ENCODE data around the gene GRIK3.

The GRIK3 gene

GRCh38 chr1:36855699-36856494 lies 178.4 kb downstream of the GRIK3 start:
- no peak for DNase-seq (ENCODE audit: low read depth in 2 of 2)

DNA sequence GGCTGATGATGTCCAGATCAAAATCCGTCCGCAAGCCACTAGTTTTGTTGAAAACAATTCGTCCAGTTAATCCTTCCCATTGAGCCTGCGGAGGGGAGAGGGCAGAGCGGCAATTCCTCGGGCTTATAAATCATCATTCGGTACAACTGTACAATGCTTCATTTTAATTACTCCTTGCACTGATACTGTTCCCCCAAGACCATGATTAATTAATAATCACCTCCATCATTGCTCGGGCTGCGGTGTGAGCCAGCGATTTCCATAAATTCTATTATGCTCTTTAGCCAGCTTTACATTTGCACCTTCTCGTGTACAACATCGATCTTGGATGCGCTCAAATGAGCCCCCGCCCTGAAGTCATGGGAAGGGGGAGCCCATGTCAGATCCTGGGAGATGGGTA lies 180.7 kb downstream of the GRIK3 start:
- DNase-seq (ENCODE audit: low read depth in 2 of 2) = no peak

DNA sequence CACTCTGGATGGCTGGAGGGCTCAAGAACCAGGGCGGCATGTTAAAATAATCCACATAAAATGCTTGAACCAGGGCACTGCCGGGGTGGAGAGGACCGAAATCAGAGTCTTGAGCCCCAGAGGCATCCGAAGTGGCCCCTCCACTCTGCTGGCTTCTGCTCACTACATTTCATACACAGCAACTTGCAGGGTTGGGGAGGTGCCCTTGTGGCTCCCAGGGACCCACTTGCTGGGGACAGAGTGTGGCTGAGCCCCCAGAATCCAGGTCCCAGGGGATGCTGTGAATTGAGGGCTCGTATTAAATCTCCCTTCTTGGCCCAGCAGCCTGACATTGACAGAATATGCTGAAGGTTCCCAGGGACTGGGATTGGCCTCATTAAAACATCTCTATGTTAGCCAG lies 181.7 kb downstream of the GRIK3 start:
- DNase-seq (ENCODE audit: low read depth in 2 of 2) = no peak

GRCh38 chr1:36851595-36851994 lies 182.7 kb downstream of the GRIK3 start:
- DNase-seq (ENCODE audit: low read depth in 2 of 2) = no peak

- DNase-seq (ENCODE audit: low read depth in 2 of 2) = no peak
Observed at GRCh38 chr1:36851087-36851486, 183.2 kb downstream of the GRIK3 start.

GRCh38 chr1:36849956-36850355 lies 184.4 kb downstream of the GRIK3 start:
- DNase-seq (ENCODE audit: low read depth in 2 of 2) = no peak

GRCh38 chr1:36847761-36848160 lies 186.6 kb downstream of the GRIK3 start:
- DNase-seq (ENCODE audit: low read depth in 2 of 2) = no peak

DNA sequence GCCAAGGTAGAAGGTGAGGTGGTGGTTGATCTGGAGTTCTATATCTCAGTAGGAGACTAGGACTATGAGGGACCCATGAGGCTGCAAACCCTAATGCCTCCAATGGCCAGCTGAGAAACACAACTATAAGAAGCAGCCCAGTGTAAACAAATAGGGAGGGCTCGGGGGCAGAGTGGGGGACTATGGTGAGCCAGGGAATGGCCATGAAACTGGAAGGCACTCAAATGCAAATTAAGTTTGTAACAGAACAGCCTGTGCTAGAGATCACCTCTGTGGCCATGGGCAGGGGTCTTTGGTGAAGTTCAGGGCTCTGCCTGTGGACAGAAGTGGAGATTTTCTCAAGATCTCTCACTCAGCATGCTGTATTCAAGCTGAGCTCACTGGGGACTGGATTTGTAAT lies 187.1 kb downstream of the GRIK3 start:
- no peak for DNase-seq (ENCODE audit: low read depth in 2 of 2)

- no peak for DNase-seq (ENCODE audit: low read depth in 2 of 2)
Observed at GRCh38 chr1:36846357-36846756, 188.0 kb downstream of the GRIK3 start.

DNA sequence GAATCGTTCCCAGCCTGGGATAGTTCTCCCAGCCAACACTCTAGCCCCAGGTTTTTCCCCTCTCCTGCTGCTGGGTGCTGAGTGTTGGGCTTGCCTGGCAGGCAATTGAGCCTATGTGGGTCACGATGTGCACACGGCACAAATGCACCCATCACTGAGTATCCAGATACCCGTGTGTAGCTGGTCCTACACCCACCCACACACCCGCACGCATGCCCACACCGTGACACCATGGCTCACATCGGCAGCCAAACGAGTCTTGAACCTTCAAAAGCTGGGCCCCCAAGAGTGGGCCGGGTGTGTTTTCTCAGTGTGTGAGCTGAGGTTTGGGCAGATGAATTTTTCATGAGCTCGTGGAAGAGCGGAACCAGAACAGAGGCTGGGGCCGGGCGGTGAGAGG lies 188.5 kb downstream of the GRIK3 start:
- DNase-seq (ENCODE audit: low read depth in 2 of 2) = no peak

- DNase-seq (ENCODE audit: low read depth in 2 of 2) = no peak
Observed at GRCh38 chr1:36844917-36845316, 189.4 kb downstream of the GRIK3 start.

GRCh38 chr1:36843906-36844610 lies 190.3 kb downstream of the GRIK3 start:
- no peak for DNase-seq (ENCODE audit: low read depth in 2 of 2)

DNA sequence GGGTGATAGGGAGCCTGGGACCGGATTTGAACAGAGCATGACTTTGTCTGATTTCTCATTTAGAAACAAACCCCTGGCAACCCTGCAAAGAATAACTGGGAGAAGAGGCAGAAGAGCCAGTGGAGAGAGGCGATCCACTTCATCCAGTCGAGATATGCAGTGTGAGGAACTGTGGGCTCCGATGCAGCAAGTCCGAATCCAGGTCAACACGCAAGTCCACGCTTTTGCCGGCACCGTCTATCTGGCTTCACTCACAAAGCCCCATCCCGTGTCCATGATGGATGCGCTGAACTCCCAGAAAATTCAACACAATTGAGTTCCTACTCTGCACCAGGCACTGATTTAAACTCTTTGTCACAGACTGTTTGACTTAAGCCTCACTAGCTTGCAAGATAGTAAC lies 191.3 kb downstream of the GRIK3 start:
- DNase-seq (ENCODE audit: low read depth in 2 of 2) = no peak

DNA sequence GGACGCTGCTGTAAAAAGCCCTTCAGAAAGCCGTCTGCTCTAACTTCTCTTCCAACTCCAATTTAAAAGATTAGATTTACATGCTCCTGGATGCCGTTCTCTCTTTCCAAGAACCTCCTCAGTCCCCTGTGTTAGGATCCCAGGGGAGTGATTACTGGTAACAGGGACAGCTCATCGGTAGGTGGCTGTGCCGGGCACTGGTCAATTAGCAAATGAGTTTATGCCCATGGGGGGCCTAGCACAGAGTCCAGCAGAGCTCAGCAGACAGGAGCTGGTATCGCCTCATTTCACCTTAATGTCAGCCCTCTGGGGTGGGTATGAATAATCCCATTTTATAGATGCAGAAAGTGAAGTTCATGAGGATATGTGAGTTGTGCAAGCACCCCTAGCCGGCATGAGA lies 191.9 kb downstream of the GRIK3 start:
- no peak for DNase-seq (ENCODE audit: low read depth in 2 of 2)

- DNase-seq (ENCODE audit: low read depth in 2 of 2) = no peak
Observed at GRCh38 chr1:36839485-36839884, 194.8 kb downstream of the GRIK3 start.

- DNase-seq (ENCODE audit: low read depth in 2 of 2) = no peak
Observed at GRCh38 chr1:36838888-36839287, 195.4 kb downstream of the GRIK3 start.

- DNase-seq (ENCODE audit: low read depth in 2 of 2) = no peak
Observed at GRCh38 chr1:36836916-36837315, 197.4 kb downstream of the GRIK3 start.

DNA sequence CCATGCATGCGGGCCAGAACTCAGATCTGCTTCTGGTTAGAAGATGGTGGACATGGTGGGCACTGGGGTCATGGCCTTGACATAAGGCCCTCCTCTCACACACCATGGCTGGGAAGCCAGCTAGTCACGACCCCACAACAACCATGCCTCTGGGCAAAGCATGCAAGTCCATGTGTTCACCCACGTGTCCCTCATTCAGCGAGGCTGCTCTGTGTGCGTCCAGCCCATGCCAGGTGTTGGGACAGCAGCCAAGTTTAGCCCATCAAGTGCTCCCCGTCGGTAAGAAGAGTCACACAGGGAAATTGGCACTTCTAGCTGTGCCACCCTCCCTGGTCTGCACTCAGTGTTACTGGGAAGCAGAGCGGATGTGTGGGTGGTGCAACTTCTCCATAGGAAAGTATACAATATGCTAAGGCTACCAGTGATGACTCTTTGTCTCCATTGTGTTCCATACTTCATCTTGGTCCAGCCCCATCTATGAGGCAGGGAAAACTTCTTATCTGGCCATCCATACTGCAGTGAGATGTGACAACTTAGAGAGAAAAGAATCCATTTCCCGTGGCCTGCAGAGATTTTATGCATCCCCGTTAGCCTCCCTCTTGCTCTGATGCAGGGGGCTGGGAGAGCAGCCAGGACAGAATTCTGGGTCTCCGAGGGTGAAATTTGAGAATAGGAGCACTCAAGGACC lies 198.0 kb downstream of the GRIK3 start:
- DNase-seq (ENCODE audit: low read depth in 2 of 2) = no peak

- DNase-seq (ENCODE audit: low read depth in 2 of 2) = no peak
Observed at GRCh38 chr1:36835696-36836095, 198.6 kb downstream of the GRIK3 start.

DNA sequence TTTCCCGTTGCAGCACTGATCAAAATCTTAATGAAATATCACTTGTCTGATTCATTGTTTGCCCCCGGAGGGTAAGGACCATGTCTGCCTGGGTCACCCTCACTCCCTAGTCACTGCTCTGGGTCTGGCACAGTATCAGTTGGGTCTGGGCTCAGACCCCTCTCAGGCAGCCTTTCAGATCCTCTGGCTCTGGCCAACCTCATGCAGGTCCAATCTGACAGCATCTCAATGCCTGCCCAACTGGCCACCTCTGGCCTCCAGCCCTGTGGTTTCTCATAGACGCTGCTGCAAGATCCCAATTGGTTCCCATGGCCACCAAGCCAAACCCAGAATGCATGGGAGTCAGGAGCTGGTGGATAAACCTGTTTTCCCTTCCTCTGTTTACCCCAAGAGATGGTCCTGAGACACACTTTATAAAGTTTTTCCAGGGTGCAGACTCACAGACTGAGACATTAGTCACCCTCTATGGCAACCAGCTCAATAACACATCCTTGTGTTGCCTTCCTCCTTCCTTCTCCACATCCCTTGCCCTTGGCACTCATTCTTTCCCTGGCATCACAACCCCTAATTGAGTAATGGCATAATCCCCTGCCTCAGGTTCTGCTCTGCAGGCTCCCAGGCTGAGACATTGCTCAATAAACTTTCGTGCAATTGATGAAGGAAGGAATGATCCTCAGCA lies 199.2 kb downstream of the GRIK3 start:
- no peak for DNase-seq (ENCODE audit: low read depth in 2 of 2)

GRCh38 chr1:36834586-36834985 lies 199.7 kb downstream of the GRIK3 start:
- no peak for DNase-seq (ENCODE audit: low read depth in 2 of 2)

GRCh38 chr1:36831186-36831810 lies 203.0 kb downstream of the GRIK3 start:
- no peak for DNase-seq (ENCODE audit: low read depth in 2 of 2)
